OCI-LY3 (cell line): ENCODE data around the gene GPNMB.

Experiments
- H2AFZ ChIP-seq: fragments of 200-600, 300-600 bp; shearing (Covaris generic); 2 replicates; pipeline ENCODE4 v1.6.0; 2014; ENCODE audit warnings: antibody characterized with exemption, low read depth, low read length
- H3K27ac ChIP-seq: fragments of 200-600, 300-600 bp; sonication (generic); 2 replicates; pipeline ENCODE4 v1.5.1; 2014; ENCODE audit warnings: mild to moderate bottlenecking, low read length, moderate library complexity, mixed read lengths
- H3K27me3 ChIP-seq: fragments of 200-600, 300-600 bp; sonication (generic); 2 replicates; pipeline ENCODE4 v1.6.1; 2014; ENCODE audit warnings: low read depth, low read length, mixed read lengths
- H3K36me3 ChIP-seq: fragments of 200-600, 300-600 bp; sonication (generic); replicated peaks from 2 replicates; pipeline ENCODE3; 2014; ENCODE audit warnings: low read depth, low read length, mixed read lengths
- H3K4me1 ChIP-seq: fragments of 300-600, 200-600 bp; sonication (generic); 2 replicates; pipeline ENCODE4 v1.6.1; 2014; ENCODE audit warnings: low read length, mixed read lengths
- H3K4me2 ChIP-seq: fragments of 200-600, 300-600 bp; sonication (generic); 2 replicates; pipeline ENCODE4 v1.6.1; 2014; ENCODE audit warnings: low read length, mixed read lengths
- H3K4me3 ChIP-seq: fragments of 300-600, 200-600 bp; sonication (generic); 2 replicates; pipeline ENCODE4 v1.5.1; 2014; ENCODE audit warnings: antibody characterized with exemption, mild to moderate bottlenecking, low read length, moderate library complexity
- H3K79me2 ChIP-seq: fragments of 300-600, 200-600 bp; shearing (Covaris generic); 2 replicates; pipeline ENCODE4 v1.6.1; 2014; ENCODE audit warnings: mild to moderate bottlenecking, low read length, mixed read lengths
- H3K9ac ChIP-seq: fragments of 300-600, 200-600 bp; shearing (Covaris generic); 2 replicates; pipeline ENCODE4 v1.6.0; 2014; ENCODE audit warnings: mild to moderate bottlenecking, low read length, moderate library complexity
- H3K9me3 ChIP-seq: fragments of 200-600, 300-600 bp; shearing (Covaris generic); 2 replicates; pipeline ENCODE4 v1.6.1; 2014; ENCODE audit warnings: low read length, mixed read lengths; ENCODE audit not compliant: insufficient read depth
- H4K20me1 ChIP-seq: fragments of 200-600, 300-600 bp; sonication (generic); 2 replicates; pipeline ENCODE4 v1.6.1; 2016; ENCODE audit warnings: low read length, mixed read lengths; ENCODE audit not compliant: insufficient read depth
- EZH2phosphoT487 ChIP-seq: fragments of 200-600 bp; shearing (Covaris generic); IDR thresholded peaks from 2 replicates; pipeline ENCODE4 v1.6.1; 2018; ENCODE audit warnings: antibody characterized with exemption, mixed run types, low read depth
- TF ChIP-seq, protein P1 (sequence below): fragments of 200-600, 300-600 bp; sonication (generic); IDR thresholded peaks from 2 replicates; pipeline ENCODE4 v1.5.1; 2014; ENCODE audit warnings: antibody characterized with exemption, low read length, low read depth

The GPNMB gene

DNA sequence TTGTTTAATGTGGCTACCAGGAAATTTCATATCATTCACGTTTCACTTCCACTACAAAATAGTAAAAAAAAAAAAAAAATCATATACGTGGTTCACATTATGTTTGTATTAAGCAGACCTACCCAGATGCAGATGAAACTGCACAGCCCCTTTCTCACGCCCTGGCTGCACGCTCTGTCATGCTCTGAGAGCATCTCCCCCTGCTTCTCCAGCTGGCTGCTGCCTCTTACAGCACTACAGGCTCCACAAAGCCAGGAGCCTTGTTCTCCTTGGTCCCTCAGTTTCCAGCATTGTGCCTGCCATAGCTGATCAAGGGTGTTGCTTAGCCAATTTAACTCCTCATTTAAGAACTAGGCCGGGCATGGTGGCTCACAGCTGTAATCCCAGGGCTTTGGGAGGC lies 6.9 kb upstream of the GPNMB start:
- no peaks in the 10 kb centered on the region for H3K36me3 ChIP-seq
- H3K4me2 ChIP-seq, result no peak overlapping the region
- H3K27me3 ChIP-seq, result no peaks in the 10 kb centered on the region
- no peaks in the 10 kb centered on the region for H4K20me1 ChIP-seq
- H3K4me3 ChIP-seq, result no peak overlapping the region
- no peak overlapping the region for H3K9ac ChIP-seq
- no peak overlapping the region for H3K27ac ChIP-seq
- H2AFZ ChIP-seq, result no peak overlapping the region
- no peak for TF ChIP-seq EZH2phosphoT487
- TF ChIP-seq, protein P1, sequence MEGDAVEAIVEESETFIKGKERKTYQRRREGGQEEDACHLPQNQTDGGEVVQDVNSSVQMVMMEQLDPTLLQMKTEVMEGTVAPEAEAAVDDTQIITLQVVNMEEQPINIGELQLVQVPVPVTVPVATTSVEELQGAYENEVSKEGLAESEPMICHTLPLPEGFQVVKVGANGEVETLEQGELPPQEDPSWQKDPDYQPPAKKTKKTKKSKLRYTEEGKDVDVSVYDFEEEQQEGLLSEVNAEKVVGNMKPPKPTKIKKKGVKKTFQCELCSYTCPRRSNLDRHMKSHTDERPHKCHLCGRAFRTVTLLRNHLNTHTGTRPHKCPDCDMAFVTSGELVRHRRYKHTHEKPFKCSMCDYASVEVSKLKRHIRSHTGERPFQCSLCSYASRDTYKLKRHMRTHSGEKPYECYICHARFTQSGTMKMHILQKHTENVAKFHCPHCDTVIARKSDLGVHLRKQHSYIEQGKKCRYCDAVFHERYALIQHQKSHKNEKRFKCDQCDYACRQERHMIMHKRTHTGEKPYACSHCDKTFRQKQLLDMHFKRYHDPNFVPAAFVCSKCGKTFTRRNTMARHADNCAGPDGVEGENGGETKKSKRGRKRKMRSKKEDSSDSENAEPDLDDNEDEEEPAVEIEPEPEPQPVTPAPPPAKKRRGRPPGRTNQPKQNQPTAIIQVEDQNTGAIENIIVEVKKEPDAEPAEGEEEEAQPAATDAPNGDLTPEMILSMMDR, result no peak
- H3K9me3 ChIP-seq, result no peaks in the 10 kb centered on the region
- H3K4me1 ChIP-seq, result peaks cover 6% of the 10 kb centered on the region
- H3K79me2 ChIP-seq, result no peaks in the 10 kb centered on the region

DNA sequence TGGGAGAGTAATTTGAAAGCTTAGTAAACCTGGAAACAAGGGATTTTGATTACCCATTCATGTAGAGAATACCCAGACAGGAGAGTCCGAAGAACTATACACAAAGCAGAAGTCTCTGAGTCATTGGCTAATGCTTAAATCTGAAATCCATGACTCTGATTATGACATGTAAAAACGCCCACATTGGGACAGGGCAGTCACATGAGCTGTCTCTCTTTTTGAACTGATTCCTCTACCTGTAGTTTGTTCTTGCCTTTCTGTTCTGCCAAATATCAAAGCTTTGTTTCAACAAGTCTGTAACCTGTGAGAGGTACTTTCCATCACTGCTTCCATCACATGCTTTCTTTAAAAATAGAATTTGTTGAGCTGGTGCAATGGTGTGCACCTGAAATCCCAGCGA lies 4.3 kb upstream of the GPNMB start:
- H3K27ac ChIP-seq, result no peak overlapping the region
- no peak overlapping the region for H2AFZ ChIP-seq
- H3K36me3 ChIP-seq, result no peaks in the 10 kb centered on the region
- no peaks in the 10 kb centered on the region for H3K27me3 ChIP-seq
- no peak overlapping the region for H3K4me2 ChIP-seq
- no peak overlapping the region for H3K9ac ChIP-seq
- H4K20me1 ChIP-seq, result no peaks in the 10 kb centered on the region
- TF ChIP-seq, protein P1, result no peak
- TF ChIP-seq EZH2phosphoT487, result no peak
- H3K4me3 ChIP-seq, result no peak overlapping the region
- H3K4me1 ChIP-seq, result no peaks in the 10 kb centered on the region
- no peaks in the 10 kb centered on the region for H3K79me2 ChIP-seq
- no peaks in the 10 kb centered on the region for H3K9me3 ChIP-seq

DNA sequence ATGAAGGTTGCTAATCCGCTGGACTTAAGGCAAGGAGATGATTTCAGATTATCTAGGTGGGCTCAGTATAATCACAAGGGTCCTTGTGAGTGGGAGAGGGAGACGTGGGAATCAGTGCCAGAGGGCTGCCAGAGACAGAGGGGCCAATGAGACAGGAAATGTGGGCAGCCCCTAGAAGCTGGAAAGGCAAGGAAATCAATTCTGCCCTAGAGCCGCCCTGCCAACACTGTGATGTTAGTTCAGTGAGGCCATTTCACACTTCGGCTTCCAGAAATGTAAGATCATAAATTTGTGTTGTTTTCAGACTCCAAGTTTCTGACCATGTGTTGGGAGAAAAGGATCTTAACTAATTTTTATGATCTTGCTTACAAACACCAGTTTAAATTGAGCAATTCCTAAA lies 3.6 kb upstream of the GPNMB start:
- Histone ChIP-seq H4K20me1 (no peaks in the 10 kb centered on the region), H3K4me2 (no peak overlapping the region), H2AFZ (no peak overlapping the region), H3K36me3 (no peaks in the 10 kb centered on the region), H3K27ac (no peak overlapping the region), H3K9me3 (no peaks in the 10 kb centered on the region), H3K27me3 (no peaks in the 10 kb centered on the region), H3K4me1 (peaks cover 2% of the 10 kb centered on the region), H3K9ac (no peak overlapping the region), H3K4me3 (no peak overlapping the region), H3K79me2 (no peaks in the 10 kb centered on the region)
- TF ChIP-seq, protein P1, result no peak
- TF ChIP-seq EZH2phosphoT487, result no peak

DNA sequence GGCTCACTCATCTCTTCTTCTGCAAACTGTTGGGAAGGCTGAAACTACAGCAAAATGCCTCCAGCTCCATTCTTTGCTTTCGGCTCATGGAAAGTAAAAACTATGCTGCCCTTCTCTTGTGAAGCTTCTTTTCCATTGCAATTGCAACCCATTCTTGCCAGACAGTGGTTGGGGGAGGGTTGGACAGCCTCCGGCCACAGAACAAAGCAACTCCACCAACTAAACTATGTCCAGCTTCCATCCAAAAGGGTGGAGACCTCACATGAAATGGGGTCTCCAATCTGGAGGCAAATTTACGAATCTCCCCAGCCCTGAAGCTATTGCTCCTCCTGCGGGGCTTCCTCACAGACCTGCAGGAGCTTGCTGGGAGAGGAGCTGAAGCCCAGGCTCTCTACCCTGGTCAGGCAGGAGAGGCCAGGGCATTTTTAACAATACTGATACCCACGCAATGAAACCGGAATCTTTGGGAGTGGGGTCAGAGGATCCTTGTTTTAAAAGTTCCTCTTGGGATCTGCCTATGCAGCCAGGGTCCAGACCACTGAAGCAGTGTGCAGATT lies 549 bp downstream of the GPNMB start:
- H3K4me3 ChIP-seq, result no peak overlapping the region
- peaks cover 3% of the 10 kb centered on the region; the same call in 1 of the 2 replicates for H3K9me3 ChIP-seq
- peaks cover 7% of the 10 kb centered on the region for H3K4me1 ChIP-seq
- no peak overlapping the region for H3K9ac ChIP-seq
- H3K79me2 ChIP-seq, result no peaks in the 10 kb centered on the region
- no peak overlapping the region for H3K27ac ChIP-seq
- peaks cover 10% of the 10 kb centered on the region; the same call in 1 of the 2 replicates for H3K27me3 ChIP-seq
- H4K20me1 ChIP-seq, result no peaks in the 10 kb centered on the region
- TF ChIP-seq, protein P1, result no peak
- no peak for TF ChIP-seq EZH2phosphoT487
- H2AFZ ChIP-seq, result no peak overlapping the region
- no peaks in the 10 kb centered on the region for H3K36me3 ChIP-seq
- H3K4me2 ChIP-seq, result no peak overlapping the region
